CD14-positive monocyte (primary cell): ENCODE data around the gene APOL5. TPM values are rescaled to one million over a fixed set of nuclear protein-coding genes. Genes with fewer than 3 reads are reported as not detected.

Experiments used
- DNase-seq, 3 donors: peaks; one replicate each; pipeline ENCODE4 v3.0.0-alpha.2; 2011 to 2022
- H2AFZ ChIP-seq: 2 replicates; pipeline ENCODE4 v1.6.0; 2012; ENCODE audit warnings: mild to moderate bottlenecking, low read depth, low read length, inconsistent platforms; ENCODE audit not compliant: insufficient read depth, poor library complexity, severe bottlenecking
- H3K27ac ChIP-seq, 2 donors: 1 replicate in 1 of 2; 2 replicates in 1 of 2; pipeline ENCODE4 v1.5.1; 2012 to 2013; ENCODE audit warnings: low read length in 2 of 2, control low read depth in 1 of 2, inconsistent platforms in 1 of 2, low read depth in 1 of 2, mild to moderate bottlenecking in 1 of 2
- H3K27me3 ChIP-seq, 2 donors: one replicate each; pipeline versions ENCODE4 v1.6.0 to v1.6.1; 2011 to 2013; ENCODE audit warnings: low read length in 2 of 2; ENCODE audit not compliant: control insufficient read depth in 2 of 2, insufficient read depth in 2 of 2
- H3K36me3 ChIP-seq, 2 donors: replicated peaks in 1 of 2; 1 replicate in 1 of 2; 2 replicates in 1 of 2; pipeline versions ENCODE4 v1.5.1 to v1.6.1; 2012 to 2013; ENCODE audit warnings: low read length in 2 of 2, control low read depth in 1 of 2, inconsistent platforms in 1 of 2, mild to moderate bottlenecking in 1 of 2; ENCODE audit not compliant: insufficient read depth in 2 of 2, control insufficient read depth in 1 of 2
- H3K4me1 ChIP-seq, 2 donors: 1 replicate in 1 of 2; 2 replicates in 1 of 2; pipeline versions ENCODE4 v1.5.1 to v1.6.1; 2012 to 2013; ENCODE audit warnings: low read length in 2 of 2, control low read depth in 1 of 2, inconsistent platforms in 1 of 2, mild to moderate bottlenecking in 1 of 2, moderate library complexity in 1 of 2; ENCODE audit not compliant: insufficient read depth in 2 of 2, control insufficient read depth in 1 of 2
- H3K4me2 ChIP-seq: replicated peaks from 2 replicates; pipeline ENCODE3; 2012; ENCODE audit warnings: low read length, moderate library complexity, mild to moderate bottlenecking; ENCODE audit not compliant: poor library complexity, severe bottlenecking; ENCODE audit errors: extremely low read depth
- H3K4me3 ChIP-seq, 3 experiments: fragments of 200-600 bp in 1 of 3; sonication (generic) in 1 of 3; replicated peaks in 1 of 3; 1 replicate in 2 of 3; 2 replicates in 1 of 3; pipeline ENCODE4 v1.5.1; 2011 to 2013; ENCODE audit warnings: low read length in 3 of 3, mild to moderate bottlenecking in 3 of 3, control low read depth in 2 of 3, low read depth in 2 of 3, inconsistent platforms in 1 of 3, moderate library complexity in 1 of 3
- H3K79me2 ChIP-seq: 2 replicates; pipeline ENCODE4 v1.6.0; 2012; ENCODE audit warnings: mild to moderate bottlenecking, control low read depth, inconsistent platforms, low read length, moderate library complexity; ENCODE audit not compliant: insufficient read depth
- H3K9ac ChIP-seq: 2 replicates; pipeline ENCODE4 v1.6.0; 2017; ENCODE audit warnings: low read length, mild to moderate bottlenecking; ENCODE audit not compliant: insufficient read depth, poor library complexity, severe bottlenecking
- H3K9me3 ChIP-seq, 2 donors: replicated peaks in 1 of 2; 1 replicate in 1 of 2; 2 replicates in 1 of 2; pipeline versions ENCODE4 v1.5.1 to v1.6.1; 2012 to 2013; ENCODE audit warnings: low read length in 2 of 2, control low read depth in 1 of 2; ENCODE audit not compliant: control insufficient read depth in 1 of 2, insufficient read depth in 1 of 2
- H4K20me1 ChIP-seq: 2 replicates; pipeline ENCODE4 v1.6.0; 2012; ENCODE audit warnings: mild to moderate bottlenecking, low read length, control low read depth, moderate library complexity; ENCODE audit not compliant: insufficient read depth
- H3K27ac Mint-ChIP-seq, 7 donors: one replicate each; pipeline ENCODE4 v1.8.0; 2020; ENCODE audit warnings: mild to moderate bottlenecking in 7 of 7, mixed read lengths in 7 of 7, moderate library complexity in 6 of 7, inconsistent platforms in 2 of 7
- H3K27me3 Mint-ChIP-seq, 3 donors: one replicate each; pipeline ENCODE4 v1.8.0; 2021 to 2022; ENCODE audit warnings: low read depth in 3 of 3, mild to moderate bottlenecking in 3 of 3, mixed read lengths in 3 of 3, moderate library complexity in 3 of 3, inconsistent platforms in 1 of 3
- H3K36me3 Mint-ChIP-seq, 2 donors: one replicate each; pipeline ENCODE4 v1.8.0; 2020; ENCODE audit warnings: mixed read lengths in 2 of 2, inconsistent platforms in 1 of 2, mild to moderate bottlenecking in 1 of 2
- H3K4me1 Mint-ChIP-seq: one replicate; pipeline ENCODE4 v1.8.0; 2020; ENCODE audit warnings: mild to moderate bottlenecking, mixed read lengths
- H3K4me3 Mint-ChIP-seq, 2 donors: one replicate each; pipeline ENCODE4 v1.8.0; 2020; ENCODE audit warnings: mild to moderate bottlenecking in 2 of 2, mixed read lengths in 2 of 2, moderate library complexity in 1 of 2
- H3K9me3 Mint-ChIP-seq, 7 donors: one replicate each; pipeline ENCODE4 v1.8.0; 2020 to 2022; ENCODE audit warnings: mixed read lengths in 7 of 7, mild to moderate bottlenecking in 6 of 7, moderate library complexity in 6 of 7, inconsistent platforms in 2 of 7
- CTCF ChIP-seq: fragments of 200-600 bp; IDR thresholded peaks from one replicate; pipeline ENCODE4 v1.8.0; 2022; ENCODE audit warnings: antibody characterized with exemption, mild to moderate bottlenecking
- WGBS: methylation state at CpG from one replicate; pipeline ENCODE4 v1.1.5; 2013; ENCODE audit warnings: missing lambda C conversion rate; ENCODE audit not compliant: insufficient coverage; 5-methylcytosine and 5-hydroxymethylcytosine counted together
- intact Hi-C, 2 donors: fragments of 100-400 bp; cut with micrococcal nuclease; formaldehyde crosslinking; loops; one replicate each; pipeline versions ENCODE4 v1.15.0 to v1.15.1; 2023
- polyA plus RNA-seq, 3 donors: library from polyadenylated mRNA; depleted of rRNA in 1 of 3; unstranded in 2 of 3; stranded (reverse) in 1 of 3; fragments of 300-500 nt in 2 of 3; fragments of >200 nt in 1 of 3; fragmentation: Illumina TruSeq in 2 of 3; gene quantifications; 1 replicate in 2 of 3; 2 replicates in 1 of 3; pipeline ENCODE4 v1.2.3, GENCODE V29; 2012 to 2021

APOL5 gene
- polyA plus RNA-seq, 3 donors = not detected

GRCh38 chr22:35739076-35739930 is 21.6 kb downstream of the APOL5 start:
- no peak overlapping the region for H3K27ac ChIP-seq
- no peaks in the 10 kb centered on the region for H4K20me1 ChIP-seq
- Mint-ChIP-seq H3K27ac (no peak overlapping the region), H3K36me3 (no peaks in the 10 kb centered on the region), H3K4me3 (no peak overlapping the region), H3K9me3 (no peaks in the 10 kb centered on the region), H3K27me3 (peaks cover 2 to 4% (median 3%) of the 10 kb centered on the region in 3 donors), H3K4me1 (no peaks in the 10 kb centered on the region)
- no peaks in the 10 kb centered on the region for H3K27me3 ChIP-seq
- H3K4me1 ChIP-seq = no peaks in the 10 kb centered on the region
- no peaks in the 10 kb centered on the region for H3K36me3 ChIP-seq
- 94% methylated on average over 7 of the region's 12 CpGs for WGBS
- no peak for TF ChIP-seq CTCF
- no peaks in the 10 kb centered on the region for H3K9me3 ChIP-seq
- H3K4me2 ChIP-seq = no peak overlapping the region
- intact Hi-C loops = no loop called here
- no peak for DNase-seq
- no peak overlapping the region for H3K4me3 ChIP-seq
- no peaks in the 10 kb centered on the region for H3K79me2 ChIP-seq
- H3K9ac ChIP-seq = no peak overlapping the region
- no peak overlapping the region for H2AFZ ChIP-seq

GRCh38 chr22:35739931-35740380 is 22.3 kb downstream of the APOL5 start:
- no peaks in the 10 kb centered on the region for H3K36me3 Mint-ChIP-seq
- no peak for TF ChIP-seq CTCF
- no peak overlapping the region for H3K27ac Mint-ChIP-seq
- H3K4me3 Mint-ChIP-seq = no peak overlapping the region
- H3K4me1 Mint-ChIP-seq = no peaks in the 10 kb centered on the region
- Histone ChIP-seq H4K20me1 (no peaks in the 10 kb centered on the region), H3K27me3 (no peaks in the 10 kb centered on the region), H3K79me2 (no peaks in the 10 kb centered on the region), H2AFZ (no peak overlapping the region), H3K4me1 (no peaks in the 10 kb centered on the region), H3K9me3 (no peaks in the 10 kb centered on the region), H3K4me2 (no peak overlapping the region), H3K9ac (no peak overlapping the region), H3K36me3 (no peaks in the 10 kb centered on the region), H3K4me3 (no peak overlapping the region), H3K27ac (no peak overlapping the region)
- DNase-seq = no peak
- no peaks in the 10 kb centered on the region for H3K9me3 Mint-ChIP-seq
- H3K27me3 Mint-ChIP-seq = peaks cover 2 to 4% (median 3%) of the 10 kb centered on the region in 3 donors
- WGBS = 100% methylated on average over 2 of the region's 3 CpGs
- intact Hi-C loops = no loop called here
